Stimulated activated CD4-positive, alpha-beta T cell treated with anti-CD3 and anti-CD28 coated beads, Interleukin-1b, Interleukin-23, amount 100 ng/mL, for 1 hour (primary cell): Measurements from ENCODE around the gene NUB1.
"Not testable (repeated sequence)": the region's sequence is repeated elsewhere in the genome, so short reads cannot be mapped to it uniquely, and the experiment has no call there.

Experiments
- DNase-seq, 2 donors: peaks; one replicate each; pipeline ENCODE4 v3.0.0-alpha.2; 2020; ENCODE audit warnings: low read depth in 2 of 2

Gene NUB1

GRCh38 chr7:151341357-151342101 lies at the start of gene NUB1:
Gene NUB1 (plus strand): TSS chr7:151341812. CDS start chr7:151345350, 3,538 bp downstream.
- peak; percentile 83 to 89 for DNase-seq

- DNase-seq = no peak
Measured at GRCh38 chr7:151292850-151293249, 48.8 kb upstream of the NUB1 start.

- no peak for DNase-seq
Measured at GRCh38 chr7:151296202-151296992, 45.2 kb upstream of the NUB1 start.

- DNase-seq = no peak
Measured at GRCh38 chr7:151298765-151299164, 42.8 kb upstream of the NUB1 start.

GRCh38 chr7:151299530-151299929 lies 42.1 kb upstream of the NUB1 start:
- no peak for DNase-seq

GRCh38 chr7:151299940-151300645 lies 41.5 kb upstream of the NUB1 start:
- DNase-seq = no peak

GRCh38 chr7:151301471-151302462 lies 39.8 kb upstream of the NUB1 start:
- no peak for DNase-seq

- not testable (repeated sequence) for DNase-seq
Measured at GRCh38 chr7:151304251-151304650, 37.4 kb upstream of the NUB1 start.

- DNase-seq = no peak
Measured at GRCh38 chr7:151304856-151305255, 36.8 kb upstream of the NUB1 start.

- no peak for DNase-seq
Measured at GRCh38 chr7:151306374-151306773, 35.2 kb upstream of the NUB1 start.

- DNase-seq = no peak
Measured at GRCh38 chr7:151306860-151307259, 34.8 kb upstream of the NUB1 start.

- no peak for DNase-seq
Measured at GRCh38 chr7:151307536-151307935, 34.1 kb upstream of the NUB1 start.

GRCh38 chr7:151308256-151308655 lies 33.4 kb upstream of the NUB1 start:
- no peak for DNase-seq

GRCh38 chr7:151308791-151309190 lies 32.8 kb upstream of the NUB1 start:
- no peak for DNase-seq

GRCh38 chr7:151309311-151309710 lies 32.3 kb upstream of the NUB1 start:
- DNase-seq = no peak

GRCh38 chr7:151310578-151310977 lies 31.0 kb upstream of the NUB1 start:
- no peak for DNase-seq

- no peak for DNase-seq
Measured at GRCh38 chr7:151311294-151311864, 30.2 kb upstream of the NUB1 start.

- DNase-seq = no peak
Measured at GRCh38 chr7:151312356-151312755, 29.3 kb upstream of the NUB1 start.

- no peak for DNase-seq
Measured at GRCh38 chr7:151312831-151313809, 28.5 kb upstream of the NUB1 start.

GRCh38 chr7:151313857-151314256 lies 27.8 kb upstream of the NUB1 start:
- no peak for DNase-seq
